Stomach (tissue), 9 donors: Measurements from ENCODE around the gene FAIM2. TPM values are rescaled to one million over a fixed set of nuclear protein-coding genes. Genes with fewer than 3 reads are reported as not detected.
A peak's percentile ranks its signal among the peaks of the same experiment; 100 is the strongest.

Experiments
- DNase-seq, 2 donors: peaks; one replicate each; pipeline versions ENCODE4 v3.0.0 to v3.0.0-alpha.2; 2013 to 2019
- H3K27ac ChIP-seq, 5 donors: fragments of 200-600 bp in 4 of 5; sonication (generic) in 4 of 5; one replicate each; pipeline ENCODE4 v1.5.1; 2013 to 2019; ENCODE audit warnings: mild to moderate bottlenecking in 1 of 5, moderate library complexity in 1 of 5
- H3K27me3 ChIP-seq, 3 donors: fragments of 200-600 bp; sonication (generic); one replicate each; pipeline ENCODE4 v1.5.1; 2017 to 2019; ENCODE audit warnings: mixed run types in 1 of 3
- H3K36me3 ChIP-seq, 4 donors: fragments of 200-600 bp; sonication (generic); 1 replicate in 3 of 4; 2 replicates in 1 of 4; pipeline ENCODE4 v1.5.1; 2016 to 2019
- H3K4me1 ChIP-seq, 4 donors: fragments of 200-600 bp; sonication (generic); one replicate each; pipeline ENCODE4 v1.5.1; 2016 to 2019
- H3K4me3 ChIP-seq, 4 donors: fragments of 200-600 bp; sonication (generic) in 3 of 4; one replicate each; pipeline ENCODE4 v1.5.1; 2016 to 2019; ENCODE audit warnings: mild to moderate bottlenecking in 1 of 4
- H3K9me3 ChIP-seq, 4 donors: fragments of 200-600 bp; sonication (generic); one replicate each; pipeline ENCODE4 v1.5.1; 2016 to 2019
- CTCF ChIP-seq, 7 experiments: fragments of 450-650 bp in 4 of 7; fragments of 200-600 bp in 3 of 7; sonication (generic) in 3 of 7; IDR thresholded peaks; one replicate each; pipeline ENCODE4 v1.5.1; 2016 to 2019; ENCODE audit warnings: antibody characterized with exemption in 7 of 7, control low read depth in 2 of 7, mild to moderate bottlenecking in 1 of 7
- EP300 ChIP-seq: sonication (generic); formaldehyde crosslinking; IDR thresholded peaks from one replicate; pipeline ENCODE4 v1.6.1; 2017; ENCODE audit warnings: antibody characterized with exemption
- POLR2A ChIP-seq, 4 donors: fragments of 450-650 bp; IDR thresholded peaks; one replicate each; pipeline ENCODE4 v1.6.1; 2016; ENCODE audit warnings: antibody characterized with exemption in 4 of 4, control low read depth in 2 of 4, mild to moderate bottlenecking in 1 of 4, moderate library complexity in 1 of 4
- POLR2AphosphoS5 ChIP-seq, 3 donors: sonication (generic); formaldehyde crosslinking; IDR thresholded peaks; one replicate each; pipeline ENCODE4 v1.6.1; 2016; ENCODE audit warnings: antibody characterized with exemption in 3 of 3
- WGBS, 5 donors: extraction: QIAGEN DNeasy Blood & Tissue Kit in 3 of 5; methylation state at CpG; one replicate each; pipeline versions ENCODE4 v1.1.5 to v1.1.7; 2013 to 2018; 5-methylcytosine and 5-hydroxymethylcytosine counted together
- intact Hi-C: fragments of 100-400 bp; cut with DNase I; formaldehyde crosslinking; loops from one replicate; pipeline ENCODE4 v1.15.1; 2023; ENCODE audit warnings: low total_unique reads
- polyA plus RNA-seq, 3 donors: library from polyadenylated mRNA; stranded (reverse); fragments of 200-250 nt; gene quantifications; one replicate each; pipeline ENCODE4 v1.2.3, GENCODE V29; 2013
- total RNA-seq, 5 donors: library from RNA; depleted of rRNA; stranded (reverse); fragments of >200 nt; gene quantifications; one replicate each; pipeline versions ENCODE4 v1.1.0 to v1.2.3, GENCODE V29; 2014 to 2016
- donor health status: healthy with polysubstance abuse.
- donor health status: Bipolar disorder and iron deficiency.
- donor health status: healthy.

The FAIM2 gene
- total and polyA plus RNA-seq, 8 donors: 1.1 to 44.6 (median 2.0) TPM

DNA sequence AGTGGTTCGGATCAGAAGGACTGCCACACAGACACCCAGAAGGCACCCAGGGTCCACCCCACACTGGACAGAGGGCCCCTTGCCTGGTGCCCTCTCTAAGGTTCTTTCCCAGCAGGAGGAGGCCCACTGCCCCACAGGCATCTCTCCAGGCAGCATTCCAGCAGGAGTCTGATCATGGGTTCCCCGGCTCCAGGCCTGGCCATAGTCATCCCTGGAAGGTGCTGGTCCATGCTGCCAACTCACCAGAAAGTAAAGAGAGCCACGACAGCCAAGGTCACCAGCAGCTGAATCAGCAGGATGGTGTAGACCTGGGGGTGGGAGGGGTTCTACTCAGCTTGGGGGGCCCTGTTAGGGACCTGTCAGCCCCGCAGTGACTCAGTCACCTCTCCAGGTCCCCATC is 6.4 kb downstream of the FAIM2 start:
- no peak for DNase-seq
- H3K36me3 ChIP-seq: no peaks in the 10 kb centered on the region
- no peak overlapping the region for H3K4me3 ChIP-seq
- H3K9me3 ChIP-seq: no peaks in the 10 kb centered on the region
- peaks cover 0 to 5% (median 0%) of the 10 kb centered on the region in 3 donors for H3K27me3 ChIP-seq
- H3K27ac ChIP-seq: no peak overlapping the region
- intact Hi-C loops: no loop called here
- H3K4me1 ChIP-seq: peaks cover 0 to 22% (median 11%) of the 10 kb centered on the region in 4 donors
- TF ChIP-seq EP300: no peak
- 78 to 89% (median 86%) methylated on average over 4 of the region's 4 CpGs for WGBS, 5 donors

- no peak for DNase-seq
- Histone ChIP-seq H3K9me3 (no peaks in the 10 kb centered on the region), H3K27me3 (peaks cover 0 to 5% (median 0%) of the 10 kb centered on the region in 3 donors), H3K4me3 (no peak overlapping the region), H3K27ac (no peak overlapping the region), H3K36me3 (no peaks in the 10 kb centered on the region), H3K4me1 (peaks cover 0 to 28% (median 14%) of the 10 kb centered on the region in 4 donors)
- intact Hi-C loops: no loop called here
- WGBS, 5 donors: 71 to 84% (median 81%) methylated on average over 9 of the region's 9 CpGs
- TF ChIP-seq POLR2AphosphoS5 (IDR thresholded peaks at IDR 0.05): no peak
- no peak for TF ChIP-seq EP300
These were observed 7.9 kb downstream of the FAIM2 start for GRCh38 chr12:49895773-49896172.

DNA sequence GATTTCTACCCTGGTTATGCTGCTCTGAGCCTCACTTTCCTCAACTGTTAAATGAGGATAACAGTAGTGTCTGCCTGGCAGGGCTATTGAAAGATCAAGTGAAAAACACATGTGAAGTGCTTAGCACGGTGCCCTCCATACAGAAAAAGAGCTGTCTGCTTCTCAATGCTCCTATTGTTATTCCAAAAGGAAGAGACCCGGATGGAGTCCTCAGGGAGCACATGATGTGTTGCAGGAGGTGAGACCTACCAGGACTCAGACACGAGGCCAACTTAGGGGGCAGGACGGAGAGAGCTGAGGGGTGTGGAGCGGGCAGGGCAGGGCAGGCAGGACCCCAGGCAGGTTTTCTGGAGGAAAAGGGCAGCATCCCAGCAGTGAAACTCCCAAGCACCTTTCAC is 8.9 kb downstream of the FAIM2 start:
- 56 to 73% (median 61%) methylated on average over 5 of the region's 5 CpGs for WGBS, 5 donors
- TF ChIP-seq CTCF (IDR thresholded peaks at IDR 0.05): no peak
- TF ChIP-seq POLR2AphosphoS5 (IDR thresholded peaks at IDR 0.05): no peak
- TF ChIP-seq EP300: no peak
- TF ChIP-seq POLR2A (IDR thresholded peaks at IDR 0.05): no peak
- H3K4me3 ChIP-seq: no peak overlapping the region
- peaks cover 0 to 31% (median 15%) of the 10 kb centered on the region in 4 donors for H3K4me1 ChIP-seq
- H3K27me3 ChIP-seq: peaks cover 0 to 5% (median 0%) of the 10 kb centered on the region in 3 donors
- H3K36me3 ChIP-seq: no peaks in the 10 kb centered on the region
- DNase-seq: no peak
- no peaks in the 10 kb centered on the region for H3K9me3 ChIP-seq
- H3K27ac ChIP-seq: peak overlapping the region in 3 of 5 donors; percentile 26 to 74 (median 65)
- intact Hi-C loops: no loop called here

DNA sequence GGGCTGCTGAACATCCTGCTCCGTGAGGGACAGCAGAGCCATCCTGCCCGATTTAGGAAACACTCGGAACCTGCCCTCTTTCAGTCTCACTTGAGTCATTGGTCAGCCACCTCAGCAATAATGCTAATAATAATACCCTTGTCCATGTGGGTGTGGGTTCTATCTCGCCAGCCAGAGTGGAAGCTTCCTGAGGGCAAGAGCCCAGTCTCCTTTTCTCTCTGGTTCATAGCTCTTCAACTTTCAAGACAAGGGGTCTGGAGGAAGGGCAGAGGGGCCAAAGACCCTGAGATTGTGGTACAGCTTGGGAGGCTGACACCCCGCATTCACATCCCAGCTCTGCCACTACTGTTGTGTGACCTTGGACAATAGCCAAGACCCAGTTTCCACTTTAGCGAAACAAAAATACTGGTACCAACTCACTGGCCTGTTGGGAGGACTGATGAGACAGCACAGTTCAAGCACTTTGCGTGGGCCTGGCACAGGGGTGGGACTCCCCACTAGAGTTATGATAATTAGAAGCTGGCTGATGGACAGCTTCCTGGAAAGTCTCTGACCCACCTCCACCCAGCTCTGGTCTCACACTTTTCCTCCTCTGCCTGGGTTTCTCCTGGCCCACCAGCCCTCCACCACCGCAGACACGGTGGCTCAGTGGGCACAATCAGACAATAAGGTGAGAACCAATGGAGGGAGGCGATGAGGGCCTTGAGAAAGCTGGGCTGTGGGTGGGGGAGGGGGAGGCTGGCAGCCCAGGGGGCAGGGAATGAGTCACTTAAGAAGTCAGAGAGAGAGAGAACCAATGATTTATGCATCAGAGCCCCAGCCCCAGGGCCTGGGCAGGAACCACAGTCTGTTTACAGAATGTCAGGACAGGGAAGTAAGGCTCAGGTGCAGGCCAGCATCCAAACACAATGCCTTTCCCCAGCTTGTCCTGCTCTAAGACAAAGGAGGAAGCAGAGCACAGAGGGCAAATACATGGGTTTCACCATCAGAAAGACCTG is 9.6 kb downstream of the FAIM2 start:
- peaks cover 0 to 5% (median 0%) of the 10 kb centered on the region in 3 donors for H3K27me3 ChIP-seq
- H3K36me3 ChIP-seq: no peaks in the 10 kb centered on the region
- intact Hi-C loops: no loop called here
- 77 to 87% (median 82%) methylated on average over 10 of the region's 10 CpGs for WGBS, 5 donors
- TF ChIP-seq POLR2AphosphoS5 (IDR thresholded peaks at IDR 0.05) (peak in 2 of 3 donors; percentile 16 to 31), CTCF (IDR thresholded peaks at IDR 0.05) (no peak)
- H3K4me1 ChIP-seq: peaks cover 0 to 38% (median 16%) of the 10 kb centered on the region in 4 donors
- H3K27ac ChIP-seq: peak overlapping the region in 4 of 5 donors; percentile 17 to 74 (median 46)
- peak; percentile 68 to 71 for DNase-seq
- no peaks in the 10 kb centered on the region for H3K9me3 ChIP-seq
- no peak overlapping the region for H3K4me3 ChIP-seq

DNA sequence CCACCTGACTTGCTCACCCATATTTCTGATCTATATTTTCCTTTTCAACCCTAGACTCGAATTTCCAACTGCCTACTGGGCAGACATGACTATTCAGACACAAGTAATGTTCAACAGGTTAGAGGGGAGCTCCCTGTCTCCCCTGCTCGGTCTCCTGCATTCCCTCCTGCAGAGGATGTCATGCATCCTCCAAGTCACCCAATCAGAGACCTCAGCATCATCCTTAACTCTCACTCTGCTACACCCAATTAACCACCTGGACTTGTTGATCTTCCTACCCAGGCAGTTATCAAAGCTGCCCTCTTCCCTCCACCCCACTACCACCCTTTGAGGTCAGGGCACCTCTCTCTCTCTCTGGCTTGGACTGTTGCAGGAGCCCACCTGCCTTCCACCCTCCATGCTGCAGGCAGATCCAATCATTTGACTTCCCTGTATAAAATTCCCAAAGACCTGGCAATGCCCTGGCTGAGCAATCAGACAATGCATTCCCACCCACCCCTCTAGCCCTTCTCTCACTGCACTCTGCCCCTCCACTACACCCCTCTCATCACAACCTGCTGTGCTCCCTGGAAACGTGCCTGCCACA is 10.9 kb downstream of the FAIM2 start:
- no peaks in the 10 kb centered on the region for H3K36me3 ChIP-seq
- H3K9me3 ChIP-seq: no peaks in the 10 kb centered on the region
- no peak for TF ChIP-seq CTCF (IDR thresholded peaks at IDR 0.05)
- no peak for TF ChIP-seq POLR2AphosphoS5 (IDR thresholded peaks at IDR 0.05)
- TF ChIP-seq EP300: no peak
- no peak for TF ChIP-seq POLR2A (IDR thresholded peaks at IDR 0.05)
- no peak for DNase-seq
- H3K27ac ChIP-seq: no peak overlapping the region
- 63 to 81% (median 74%) methylated on average over 3 of the region's 3 CpGs for WGBS, 5 donors
- intact Hi-C loops: no loop called here
- H3K4me3 ChIP-seq: no peak overlapping the region
- peaks cover 0 to 5% (median 0%) of the 10 kb centered on the region in 3 donors for H3K27me3 ChIP-seq
- H3K4me1 ChIP-seq: peaks cover 3 to 50% (median 24%) of the 10 kb centered on the region in 4 donors
